ENCODE measurements around the gene OSBPL3.
A peak's percentile ranks its signal among the peaks of the same experiment; 100 is the strongest.

- TF ChIP-seq POLR2AphosphoS5 (IDR thresholded peaks at IDR 0.05; ENCODE audit: low read depth, low read length) (peak; percentile 58; the same call in 1 of the 2 replicates), CTCF (IDR thresholded peaks at IDR 0.05) (no peak), MAX (IDR thresholded peaks at IDR 0.05; ENCODE audit: low read depth) (no peak), TEAD4 (IDR thresholded peaks at IDR 0.05; ENCODE audit: borderline replicate concordance, insufficient read depth) (peak; percentile 39; the same call in 1 of the 2 replicates), RCOR1 (IDR thresholded peaks at IDR 0.05; ENCODE audit: low read length) (no peak)
These were observed 53.1 kb downstream of the OSBPL3 start for GRCh38 chr7:24926623-24927524.

All from SK-N-SH (cell line).